H1 (cell line): ENCODE results near the gene MCM3AP. TPM values are rescaled to one million over a fixed set of nuclear protein-coding genes. Genes with fewer than 3 reads are reported as not detected.

Source experiments
- CTCF ChIA-PET: fragments of 300-600 bp; sonication (Branson Sonifier 250); formaldehyde crosslinking; loops from one replicate; lab custom pipeline; 2021; ENCODE audit not compliant: partially characterized antibody; lab: Charles Lee
- POLR2A ChIA-PET: fragments of 300-600 bp; sonication (Branson Sonifier 250); formaldehyde crosslinking; loops from one replicate; lab custom pipeline; 2021; ENCODE audit warnings: inconsistent platforms; ENCODE audit not compliant: partially characterized antibody; lab: Charles Lee
- DNase-seq, 2 experiments: peaks; one replicate each; pipeline versions ENCODE4 v3.0.0 to v3.0.0-alpha.2; 2010 to 2022; ENCODE audit warnings: low spot score in 2 of 2, low read depth in 1 of 2, mixed read lengths in 1 of 2
- FAIRE-seq: peaks from 2 replicates; lab custom pipeline; 2011; peaks lifted over from hg19 to GRCh38; lab: Jason Lieb, UNC
- H2AFZ ChIP-seq: 2 replicates; pipeline ENCODE4 v1.8.1; 2012; ENCODE audit warnings: low read length, inconsistent platforms
- H2AK5ac ChIP-seq: 2 replicates; pipeline ENCODE4 v1.6.1; 2013; ENCODE audit warnings: low read depth, low read length
- H2BK120ac ChIP-seq: replicated peaks from 2 replicates; pipeline ENCODE3; 2013; ENCODE audit warnings: low read depth, low read length, inconsistent platforms
- H2BK12ac ChIP-seq: 2 replicates; pipeline ENCODE4 v1.6.1; 2013; ENCODE audit warnings: low read depth, low read length
- H2BK15ac ChIP-seq: 2 replicates; pipeline ENCODE4 v1.6.1; 2013; ENCODE audit warnings: low read length
- H2BK20ac ChIP-seq: 2 replicates; pipeline ENCODE4 v1.6.1; 2013; ENCODE audit warnings: low read length
- H2BK5ac ChIP-seq: 2 replicates; pipeline ENCODE4 v1.6.1; 2013; ENCODE audit warnings: low read depth, low read length
- H3K14ac ChIP-seq: 2 replicates; pipeline ENCODE4 v1.6.1; 2013; ENCODE audit warnings: inconsistent platforms; ENCODE audit not compliant: insufficient read length
- H3K18ac ChIP-seq: 2 replicates; pipeline ENCODE4 v1.6.1; 2013; ENCODE audit warnings: low read length; ENCODE audit errors: extremely low read depth
- H3K23ac ChIP-seq: 2 replicates; pipeline ENCODE4 v1.6.1; 2013; ENCODE audit warnings: inconsistent platforms; ENCODE audit not compliant: insufficient read length
- H3K23me2 ChIP-seq: 2 replicates; pipeline ENCODE4 v1.6.1; 2013; ENCODE audit warnings: low read depth, low read length
- H3K27ac ChIP-seq: 2 replicates; pipeline ENCODE4 v1.6.1; 2011; ENCODE audit warnings: low read depth, low read length, inconsistent platforms
- H3K27me3 ChIP-seq, 4 experiments: replicated peaks in 1 of 4; 1 replicate in 1 of 4; 2 replicates in 3 of 4; pipeline versions ENCODE4 v1.6.1 to v1.8.1; 2011 to 2013; ENCODE audit warnings: low read length in 3 of 4, mild to moderate bottlenecking in 3 of 4, inconsistent platforms in 2 of 4, mixed read lengths in 2 of 4, moderate library complexity in 1 of 4; ENCODE audit not compliant: control insufficient read depth in 3 of 4, insufficient read depth in 3 of 4; ENCODE audit errors: extremely low read depth in 1 of 4
- H3K36me3 ChIP-seq, 4 experiments: 2 replicates each; pipeline versions ENCODE4 v1.6.1 to v1.8.1; 2011 to 2013; ENCODE audit warnings: mild to moderate bottlenecking in 4 of 4, low read length in 3 of 4, moderate library complexity in 2 of 4, control low read depth in 1 of 4, inconsistent platforms in 1 of 4; ENCODE audit not compliant: insufficient read depth in 4 of 4, control insufficient read depth in 2 of 4
- H3K4ac ChIP-seq: replicated peaks from 2 replicates; pipeline ENCODE3; 2013; ENCODE audit warnings: low read length, low read depth, mixed read lengths, inconsistent platforms; ENCODE audit not compliant: insufficient read length
- H3K4me1 ChIP-seq, 4 experiments: replicated peaks in 1 of 4; 1 replicate in 1 of 4; 2 replicates in 3 of 4; pipeline versions ENCODE4 v1.6.1 to v1.8.1; 2011 to 2013; ENCODE audit warnings: low read length in 3 of 4, inconsistent platforms in 2 of 4, mixed read lengths in 1 of 4; ENCODE audit not compliant: insufficient read depth in 4 of 4, control insufficient read depth in 3 of 4
- H3K4me2 ChIP-seq, 2 experiments: 2 replicates each; pipeline versions ENCODE4 v1.6.1 to v1.8.1; 2011 to 2013; ENCODE audit warnings: low read depth in 2 of 2, low read length in 2 of 2, control low read depth in 1 of 2, inconsistent platforms in 1 of 2, mild to moderate bottlenecking in 1 of 2; ENCODE audit not compliant: insufficient read depth in 1 of 2
- H3K4me3 ChIP-seq, 4 experiments: fragments of 200-600, 300-600 bp in 1 of 4; sonication (generic), shearing (Covaris generic), sonication (Bioruptor Twin) in 1 of 4; 2 replicates each; pipeline versions ENCODE4 v1.5.1 to v1.8.1; 2011 to 2016; ENCODE audit warnings: low read length in 4 of 4, low read depth in 3 of 4, control low read depth in 2 of 4, inconsistent platforms in 2 of 4, mild to moderate bottlenecking in 2 of 4, mixed read lengths in 1 of 4, moderate library complexity in 1 of 4; ENCODE audit not compliant: insufficient read depth in 2 of 4; ENCODE audit errors: extremely low read depth in 1 of 4
- H3K56ac ChIP-seq: replicated peaks from 2 replicates; pipeline ENCODE3; 2013; ENCODE audit warnings: low read depth, mild to moderate bottlenecking, mixed read lengths, low read length, inconsistent platforms; ENCODE audit not compliant: insufficient read length
- H3K79me1 ChIP-seq: 2 replicates; pipeline ENCODE4 v1.6.1; 2013; ENCODE audit warnings: low read depth, low read length, control low read depth
- H3K79me2 ChIP-seq, 2 experiments: 2 replicates each; pipeline versions ENCODE4 v1.6.1 to v1.8.1; 2012 to 2013; ENCODE audit warnings: low read length in 2 of 2, mild to moderate bottlenecking in 2 of 2, inconsistent platforms in 1 of 2; ENCODE audit not compliant: insufficient read depth in 2 of 2, control insufficient read depth in 1 of 2
- H3K9ac ChIP-seq, 4 experiments: replicated peaks in 1 of 4; 1 replicate in 1 of 4; 2 replicates in 3 of 4; pipeline versions ENCODE4 v1.6.1 to v1.8.1; 2011 to 2013; ENCODE audit warnings: low read depth in 3 of 4, low read length in 3 of 4, control low read depth in 2 of 4, mild to moderate bottlenecking in 2 of 4, moderate library complexity in 2 of 4, inconsistent platforms in 1 of 4; ENCODE audit errors: extremely low read depth in 1 of 4
- H3K9me3 ChIP-seq, 2 experiments: 2 replicates each; pipeline versions ENCODE4 v1.6.1 to v1.8.1; 2012 to 2013; ENCODE audit warnings: mild to moderate bottlenecking in 2 of 2, moderate library complexity in 2 of 2, control low read depth in 1 of 2, inconsistent platforms in 1 of 2, low read depth in 1 of 2, low read length in 1 of 2, mixed read lengths in 1 of 2; ENCODE audit not compliant: insufficient read depth in 2 of 2
- H4K20me1 ChIP-seq, 2 experiments: replicated peaks in 1 of 2; 2 replicates each; pipeline versions ENCODE3 to v1.8.1; 2011 to 2013; ENCODE audit warnings: inconsistent platforms in 2 of 2, low read length in 2 of 2, mild to moderate bottlenecking in 1 of 2; ENCODE audit not compliant: insufficient read depth in 2 of 2, control insufficient read depth in 1 of 2
- H4K5ac ChIP-seq: 2 replicates; pipeline ENCODE4 v1.6.1; 2013; ENCODE audit warnings: low read length, low read depth, mixed read lengths, inconsistent platforms; ENCODE audit not compliant: insufficient read length
- H4K8ac ChIP-seq: 2 replicates; pipeline ENCODE4 v1.8.0; 2013; ENCODE audit warnings: mild to moderate bottlenecking, moderate library complexity, low read length, inconsistent platforms; ENCODE audit not compliant: insufficient read depth; ENCODE audit errors: extremely low read depth
- H4K91ac ChIP-seq: replicated peaks from 2 replicates; pipeline ENCODE3; 2013; ENCODE audit warnings: low read length, mixed read lengths, inconsistent platforms; ENCODE audit not compliant: insufficient read length
- CBX5 ChIP-seq: fragments of 300-800, 300-1000 bp; sonication (generic); IDR thresholded peaks from 2 replicates; pipeline ENCODE4 v1.7.1; 2016; ENCODE audit warnings: antibody characterized with exemption, low read length, low read depth
- GABPA ChIP-seq: IDR thresholded peaks from 2 replicates; pipeline ENCODE4 v1.6.1; 2011; ENCODE audit warnings: mild to moderate bottlenecking, low read length, moderate library complexity, borderline replicate concordance; ENCODE audit not compliant: insufficient read depth
- HDAC6 ChIP-seq: IDR thresholded peaks from one replicate; pipeline ENCODE4 v1.7.1; 2012; ENCODE audit warnings: low read depth, mild to moderate bottlenecking, inconsistent platforms, low read length, moderate library complexity
- RAD21 ChIP-seq, 2 experiments: IDR thresholded peaks in 1 of 2; conservative IDR thresholded peaks in 1 of 2; 2 replicates each; pipeline ENCODE4 v1.6.1; 2011; ENCODE audit warnings: low read depth in 2 of 2, low read length in 2 of 2, improper control_type of control experiment in 1 of 2, inconsistent platforms in 1 of 2, mild to moderate bottlenecking in 1 of 2, moderate library complexity in 1 of 2
- SIN3A ChIP-seq, 2 experiments: IDR thresholded peaks in 1 of 2; conservative IDR thresholded peaks in 1 of 2; 2 replicates each; pipeline ENCODE4 v1.6.1; 2011 to 2012; ENCODE audit warnings: low read length in 2 of 2, improper control_type of control experiment in 1 of 2, low read depth in 1 of 2, mild to moderate bottlenecking in 1 of 2
- SP2 ChIP-seq: IDR thresholded peaks from 2 replicates; pipeline ENCODE4 v1.6.1; 2012; ENCODE audit warnings: mild to moderate bottlenecking, low read length, inconsistent platforms
- SP4 ChIP-seq: IDR thresholded peaks from 2 replicates; pipeline ENCODE4 v1.6.1; 2012; ENCODE audit warnings: low read length, inconsistent platforms
- TAF7 ChIP-seq: optimal IDR thresholded peaks from 2 replicates; pipeline ENCODE3; 2011; ENCODE audit warnings: low read depth, mild to moderate bottlenecking, inconsistent platforms, low read length, moderate library complexity, borderline replicate concordance
- WGBS, 2 experiments: shearing (Covaris generic) in 1 of 2; methylation state at CpG; one replicate each; pipeline versions ENCODE4 v1.1.6 to v1.1.7; 2013 to 2015; ENCODE audit warnings: low lambda C conversion rate in 2 of 2, mixed read lengths in 2 of 2, inconsistent platforms in 1 of 2, low coverage in 1 of 2, missing lambda C conversion rate in 1 of 2; ENCODE audit not compliant: insufficient replicate concordance in 2 of 2, insufficient coverage in 1 of 2, insufficient read length in 1 of 2; ENCODE audit errors: extremely low coverage in 1 of 2, missing lambda C conversion rate in 1 of 2; 5-methylcytosine and 5-hydroxymethylcytosine counted together
- polyA plus RNA-seq, 7 experiments: library from polyadenylated mRNA; depleted of rRNA in 3 of 7; stranded (reverse) in 5 of 7; unstranded in 2 of 7; fragments of >200 nt in 5 of 7; fragments of 200-250 nt in 2 of 7; gene quantifications; 1 replicate in 5 of 7; 2 replicates in 1 of 7; 4 replicates in 1 of 7; pipeline versions ENCODE4 v1.2.1 to v1.2.3, GENCODE V29; 2011 to 2013; ENCODE audit warnings: missing spikeins in 2 of 7, mixed read lengths in 2 of 7
- total RNA-seq: library from RNA; stranded (reverse); fragmentation: NEBNext Ultra II Directional; extraction: Animal tissue kit (Norgen Biotek cat#: 25700); gene quantifications from 2 replicates; pipeline ENCODE4 v1.2.1, GENCODE V29; 2021
- TF ChIP-seq, protein P1 (sequence below): IDR thresholded peaks from 2 replicates; pipeline ENCODE4 v1.6.1; 2012; ENCODE audit warnings: inconsistent platforms
- TF ChIP-seq, protein P2 (sequence below): IDR thresholded peaks from 2 replicates; pipeline ENCODE4 v1.6.1; 2012; ENCODE audit warnings: low read length, inconsistent platforms

The MCM3AP gene
- total and polyA plus RNA-seq, 2 of the 8 experiments (the other 6 are each of a cell fraction or from before 2014, with no cell fraction given): 37.2 to 119 TPM

DNA sequence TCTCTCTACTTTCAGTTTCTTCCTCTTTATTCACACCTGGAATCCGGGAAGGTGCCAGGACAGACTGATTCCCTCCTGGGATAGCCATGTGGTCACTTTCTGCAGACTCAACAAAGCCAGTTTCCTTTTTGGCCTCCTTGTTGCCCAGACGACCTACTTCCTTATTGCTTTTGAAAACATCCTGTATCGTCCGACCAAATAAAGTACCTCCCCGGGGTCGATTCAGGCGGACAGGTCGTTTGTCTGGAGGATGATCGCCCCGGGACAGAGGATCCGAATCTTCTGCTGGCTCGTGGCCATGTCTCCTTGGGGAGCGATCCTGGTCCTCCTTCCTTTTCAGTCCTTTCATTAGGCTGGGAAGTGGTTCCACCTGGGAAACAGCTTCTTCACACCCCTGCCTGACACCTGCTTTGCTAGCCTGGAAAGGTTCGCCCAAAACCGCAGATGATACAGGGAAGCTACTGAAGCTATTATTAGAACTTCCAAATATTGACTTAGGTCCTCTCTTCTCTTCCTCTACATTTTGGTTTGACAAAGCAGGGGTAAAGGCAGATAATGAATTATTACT is 1.2 kb downstream of the MCM3AP start:
- H3K79me2 ChIP-seq: peaks cover 14 to 48% of the 10 kb centered on the region in 2 experiments
- no peak overlapping the region for H2BK15ac ChIP-seq
- H3K27ac ChIP-seq: no peak overlapping the region
- H3K18ac ChIP-seq: no peak overlapping the region
- FAIRE-seq: no peak
- no peak overlapping the region for H3K14ac ChIP-seq
- peaks cover 3 to 9% (median 4%) of the 10 kb centered on the region in 4 experiments; a peak in 5 of 7 replicates for H3K4me1 ChIP-seq
- no peak for DNase-seq
- H3K79me1 ChIP-seq: peaks cover 8% of the 10 kb centered on the region
- H3K56ac ChIP-seq: no peak overlapping the region
- no peaks in the 10 kb centered on the region for H3K27me3 ChIP-seq
- no peak overlapping the region for H2BK5ac ChIP-seq
- no peak overlapping the region for H2AK5ac ChIP-seq
- no peak overlapping the region for H4K8ac ChIP-seq
- no peaks in the 10 kb centered on the region for H3K9me3 ChIP-seq
- no peak overlapping the region; a peak in 1 of 7 replicates for H3K9ac ChIP-seq
- ChIA-PET POLR2A (interaction anchor here (0.5 to 2.2 kb wide), 10 partner anchors 12 to 41 kb away, joined by 3 to 6 read pairs (median 5); a partner anchor contains a TSS), CTCF (interaction anchor here (0.6 to 2.6 kb wide), 9 partner anchors 11 to 47 kb away, joined by 3 to 9 read pairs (median 4); a partner anchor contains a TSS)
- H2BK20ac ChIP-seq: no peak overlapping the region
- H3K4me2 ChIP-seq: peak overlapping the region; percentile 62 to 71; a peak in 3 of 4 replicates
- H4K91ac ChIP-seq: no peak overlapping the region
- H2AFZ ChIP-seq: no peak overlapping the region
- no peak overlapping the region for H2BK120ac ChIP-seq
- no peak overlapping the region for H2BK12ac ChIP-seq
- H3K4ac ChIP-seq: no peak overlapping the region
- peaks cover 10 to 41% (median 20%) of the 10 kb centered on the region in 4 experiments for H3K36me3 ChIP-seq
- peaks cover 7 to 19% of the 10 kb centered on the region in 2 experiments for H4K20me1 ChIP-seq
- H4K5ac ChIP-seq: no peak overlapping the region
- H3K23me2 ChIP-seq: peaks cover 4% of the 10 kb centered on the region
- WGBS, 2 experiments: 95% methylated on average over 15 of the region's 15 CpGs; no CpG with 5 or more reads in 1 of the 2 experiments
- peak overlapping the region in 3 of 4 experiments; percentile 0 to 42 (median 5); a peak in 2 of 8 replicates for H3K4me3 ChIP-seq
- no peak overlapping the region for H3K23ac ChIP-seq
- TF ChIP-seq SP4: no peak
- no peak for TF ChIP-seq CBX5
- no peak for TF ChIP-seq SIN3A (conservative IDR thresholded peaks at IDR 0.05 in 1 of 2, IDR thresholded peaks at IDR 0.05 in 1 of 2; ENCODE audit: low read depth in 1 of 2, low read length in 2 of 2)
- TF ChIP-seq RAD21 (IDR thresholded peaks at IDR 0.05 in 1 of 2, conservative IDR thresholded peaks at IDR 0.05 in 1 of 2; ENCODE audit: low read depth in 2 of 2, low read length in 2 of 2): no peak
- TF ChIP-seq HDAC6: no peak
- TF ChIP-seq, protein P1, sequence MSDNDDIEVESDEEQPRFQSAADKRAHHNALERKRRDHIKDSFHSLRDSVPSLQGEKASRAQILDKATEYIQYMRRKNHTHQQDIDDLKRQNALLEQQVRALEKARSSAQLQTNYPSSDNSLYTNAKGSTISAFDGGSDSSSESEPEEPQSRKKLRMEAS: no peak
- TF ChIP-seq GABPA: no peak
- TF ChIP-seq, protein P2, sequence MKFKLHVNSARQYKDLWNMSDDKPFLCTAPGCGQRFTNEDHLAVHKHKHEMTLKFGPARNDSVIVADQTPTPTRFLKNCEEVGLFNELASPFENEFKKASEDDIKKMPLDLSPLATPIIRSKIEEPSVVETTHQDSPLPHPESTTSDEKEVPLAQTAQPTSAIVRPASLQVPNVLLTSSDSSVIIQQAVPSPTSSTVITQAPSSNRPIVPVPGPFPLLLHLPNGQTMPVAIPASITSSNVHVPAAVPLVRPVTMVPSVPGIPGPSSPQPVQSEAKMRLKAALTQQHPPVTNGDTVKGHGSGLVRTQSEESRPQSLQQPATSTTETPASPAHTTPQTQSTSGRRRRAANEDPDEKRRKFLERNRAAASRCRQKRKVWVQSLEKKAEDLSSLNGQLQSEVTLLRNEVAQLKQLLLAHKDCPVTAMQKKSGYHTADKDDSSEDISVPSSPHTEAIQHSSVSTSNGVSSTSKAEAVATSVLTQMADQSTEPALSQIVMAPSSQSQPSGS: no peak
- TF ChIP-seq TAF7: no peak
- TF ChIP-seq SP2: no peak
